ENCODE data around the gene CCT8L2.
"Not testable (repeated sequence)": the region's sequence is repeated elsewhere in the genome, so short reads cannot be mapped to it uniquely, and the experiment has no call there.

The CCT8L2 gene, protein sequence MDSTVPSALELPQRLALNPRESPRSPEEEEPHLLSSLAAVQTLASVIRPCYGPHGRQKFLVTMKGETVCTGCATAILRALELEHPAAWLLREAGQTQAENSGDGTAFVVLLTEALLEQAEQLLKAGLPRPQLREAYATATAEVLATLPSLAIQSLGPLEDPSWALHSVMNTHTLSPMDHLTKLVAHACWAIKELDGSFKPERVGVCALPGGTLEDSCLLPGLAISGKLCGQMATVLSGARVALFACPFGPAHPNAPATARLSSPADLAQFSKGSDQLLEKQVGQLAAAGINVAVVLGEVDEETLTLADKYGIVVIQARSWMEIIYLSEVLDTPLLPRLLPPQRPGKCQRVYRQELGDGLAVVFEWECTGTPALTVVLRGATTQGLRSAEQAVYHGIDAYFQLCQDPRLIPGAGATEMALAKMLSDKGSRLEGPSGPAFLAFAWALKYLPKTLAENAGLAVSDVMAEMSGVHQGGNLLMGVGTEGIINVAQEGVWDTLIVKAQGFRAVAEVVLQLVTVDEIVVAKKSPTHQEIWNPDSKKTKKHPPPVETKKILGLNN
- total RNA-seq, result 0 reads per million in 3 experiments

- not testable (repeated sequence) for DNase-seq
Measured at GRCh38 chr22:16592710-16593109, at the start of gene CCT8L2. TSS of gene CCT8L2 (minus strand) at chr22:16592810. CDS start at chr22:16592550, 260 bp downstream.

DNA sequence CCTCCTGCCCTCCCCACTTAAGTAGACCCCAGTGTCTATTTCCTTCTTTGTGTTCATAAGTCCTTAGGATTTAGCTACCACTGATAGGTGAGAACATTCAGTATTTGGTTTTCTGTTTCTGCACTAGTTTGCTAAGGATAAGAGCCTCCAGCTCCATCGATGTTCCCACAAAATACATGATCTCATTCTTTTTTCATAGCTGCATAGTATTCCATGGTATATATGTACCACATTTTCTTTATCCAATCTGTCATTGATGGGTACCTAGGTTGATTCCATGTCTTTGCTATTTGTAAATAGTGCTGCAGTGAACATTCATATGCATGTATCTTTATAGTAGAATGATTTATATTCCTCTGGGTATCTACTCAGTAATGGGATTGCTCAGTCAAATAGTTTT lies 42.8 kb upstream of the CCT8L2 start:
- DNase-seq, result not testable (repeated sequence)

DNA sequence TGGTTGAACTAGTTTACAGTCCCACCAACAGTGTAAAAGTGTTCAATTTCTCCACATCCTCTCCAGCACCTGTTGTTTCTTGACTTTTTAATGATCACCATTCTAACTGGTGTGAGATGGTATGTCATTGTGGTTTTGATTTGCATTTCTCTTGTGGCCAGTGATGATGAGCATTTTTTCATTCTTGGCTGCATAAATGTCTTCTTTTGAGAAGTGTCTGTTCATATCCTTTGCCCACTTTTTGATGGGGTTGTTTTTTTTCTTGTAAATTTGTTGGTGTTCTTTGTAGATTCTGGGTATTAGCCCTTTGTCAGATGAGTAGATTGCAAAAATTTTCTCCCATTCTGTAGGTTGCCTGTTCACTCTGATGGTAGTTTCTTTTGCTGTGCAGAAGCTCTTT lies 41.5 kb upstream of the CCT8L2 start:
- DNase-seq, result not testable (repeated sequence)

DNA sequence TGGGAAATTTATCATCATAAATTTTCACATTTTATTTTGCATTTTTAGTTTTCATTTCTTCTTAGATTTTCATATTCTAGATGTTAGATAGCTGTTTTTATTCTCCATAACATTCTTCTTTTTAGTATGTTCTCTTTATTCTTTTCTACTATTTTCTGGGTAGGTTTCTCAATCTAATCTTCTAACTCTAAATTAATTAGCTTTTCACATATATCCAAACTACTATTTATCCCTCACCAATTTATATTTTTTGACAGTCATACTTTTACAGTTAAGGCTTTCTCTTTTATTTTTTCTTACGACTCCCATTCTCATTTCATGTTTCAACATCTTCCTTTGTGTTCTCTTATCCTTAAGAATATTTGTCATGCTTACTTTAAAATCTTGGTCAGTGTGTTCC lies 35.9 kb upstream of the CCT8L2 start:
- not testable (repeated sequence) for DNase-seq

- not testable (repeated sequence) for DNase-seq
Measured at GRCh38 chr22:16625018-16625417, 32.4 kb upstream of the CCT8L2 start.

DNA sequence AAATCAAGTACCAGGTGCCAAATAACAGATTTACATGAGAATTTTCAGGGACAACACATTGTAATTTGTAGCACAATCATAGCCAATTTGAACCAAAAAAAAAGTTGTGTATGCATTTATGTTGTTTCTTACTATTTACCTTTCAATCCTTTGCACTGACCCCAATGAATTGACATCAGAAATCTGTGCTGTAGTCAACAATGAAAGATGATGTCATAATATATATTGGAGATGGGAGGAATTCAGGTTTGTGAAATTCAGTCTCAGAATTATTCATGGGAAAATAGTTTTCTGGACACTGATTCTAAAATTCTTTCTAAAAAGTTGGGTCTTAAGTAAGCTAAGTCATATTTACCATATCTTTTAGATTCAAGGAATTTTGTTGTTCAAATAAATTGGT lies 31.0 kb upstream of the CCT8L2 start:
- not testable (repeated sequence) for DNase-seq

DNA sequence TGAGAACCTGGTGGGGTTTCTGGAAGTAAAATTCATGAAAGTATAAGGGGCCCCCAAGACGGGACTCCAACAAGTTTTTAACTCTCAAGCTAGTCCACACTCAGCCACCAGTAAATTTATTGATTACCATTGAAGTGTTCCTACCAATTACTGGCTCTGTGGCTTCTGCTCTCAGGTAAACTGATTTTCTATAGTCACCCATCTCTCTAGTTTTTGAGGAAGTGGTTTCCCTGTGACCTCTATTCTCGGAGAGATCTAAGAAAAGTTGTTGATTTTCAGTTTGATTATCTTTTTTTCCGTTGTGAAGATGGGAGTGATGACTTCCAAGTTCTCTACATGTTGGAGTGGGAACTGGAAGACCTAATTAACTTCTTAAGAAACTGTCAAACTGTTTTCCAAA lies 24.9 kb upstream of the CCT8L2 start:
- DNase-seq, result not testable (repeated sequence)

GRCh38 chr22:16616390-16616938 lies 23.9 kb upstream of the CCT8L2 start:
- DNase-seq, result not testable (repeated sequence)

DNA sequence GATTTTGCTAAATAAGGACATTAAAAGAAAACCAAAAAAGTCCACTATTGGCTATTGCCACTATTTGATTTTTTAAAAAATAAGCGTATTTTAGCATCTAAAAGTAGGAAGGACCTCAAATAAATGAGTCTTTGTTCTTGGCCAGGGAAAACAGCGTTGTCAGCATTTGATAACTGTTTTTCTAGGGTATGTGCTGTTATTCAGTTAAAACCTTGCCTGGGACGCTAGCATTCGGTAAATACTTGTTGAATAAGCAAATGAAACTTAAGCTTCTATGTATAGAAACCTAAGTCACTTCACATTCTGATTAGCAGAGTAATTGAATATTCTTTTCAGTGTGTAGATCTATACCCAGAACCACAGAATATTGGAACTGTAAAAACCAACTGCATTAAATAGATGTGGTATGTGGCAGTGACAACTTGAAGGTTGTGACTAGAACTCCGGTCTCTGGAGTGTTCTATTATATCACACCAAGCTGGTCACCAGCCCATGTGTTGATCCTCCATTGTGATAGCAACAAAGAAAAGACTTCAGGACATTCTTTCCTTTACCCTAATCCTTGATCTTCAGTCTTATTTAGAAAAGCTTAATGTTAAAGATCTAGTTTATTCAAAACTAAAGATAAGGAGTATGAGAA lies 23.1 kb upstream of the CCT8L2 start:
- not testable (repeated sequence) for DNase-seq

DNA sequence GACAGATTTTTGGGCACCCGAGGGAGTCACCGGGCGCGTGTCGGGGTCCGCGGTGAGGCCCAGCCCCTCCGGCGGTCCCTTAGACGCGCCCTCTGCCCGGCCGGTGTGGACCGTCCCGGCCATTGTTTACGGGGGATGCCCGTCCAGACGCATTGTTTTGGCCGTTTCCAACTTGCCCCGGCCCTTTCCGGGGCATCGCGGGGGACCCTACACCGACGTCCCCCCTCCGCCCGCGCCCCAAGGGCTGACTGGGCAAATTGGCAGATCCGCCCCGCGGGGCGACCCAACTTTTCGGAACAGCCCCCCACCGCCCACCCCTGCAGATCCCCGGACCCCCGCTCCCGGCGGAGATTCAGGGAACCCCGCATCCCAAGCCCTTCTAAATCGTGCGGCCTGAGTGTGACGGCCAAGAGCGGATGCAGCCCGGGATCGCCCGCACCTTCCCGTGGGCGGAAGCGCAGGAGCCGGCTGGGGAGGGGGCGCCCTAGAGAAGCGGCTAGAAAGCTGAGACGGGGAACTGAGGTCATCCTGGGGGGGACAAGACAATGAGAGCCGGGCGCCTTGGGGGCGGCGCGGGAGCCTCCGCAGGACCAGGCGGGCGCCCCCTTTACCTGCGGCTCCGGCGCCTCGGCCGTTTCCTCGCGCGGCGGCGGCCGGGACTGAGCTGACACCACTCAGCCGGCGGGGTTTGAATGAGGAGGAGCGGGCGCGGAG lies 17.1 kb upstream of the CCT8L2 start:
- DNase-seq, result no peak

- no peak for DNase-seq
Measured at GRCh38 chr22:16608931-16609330, 16.3 kb upstream of the CCT8L2 start.

- not testable (repeated sequence) for DNase-seq
Measured at GRCh38 chr22:16604257-16604998, 11.8 kb upstream of the CCT8L2 start.

- DNase-seq, result not testable (repeated sequence)
Measured at GRCh38 chr22:16603770-16604242, 11.2 kb upstream of the CCT8L2 start.

DNA sequence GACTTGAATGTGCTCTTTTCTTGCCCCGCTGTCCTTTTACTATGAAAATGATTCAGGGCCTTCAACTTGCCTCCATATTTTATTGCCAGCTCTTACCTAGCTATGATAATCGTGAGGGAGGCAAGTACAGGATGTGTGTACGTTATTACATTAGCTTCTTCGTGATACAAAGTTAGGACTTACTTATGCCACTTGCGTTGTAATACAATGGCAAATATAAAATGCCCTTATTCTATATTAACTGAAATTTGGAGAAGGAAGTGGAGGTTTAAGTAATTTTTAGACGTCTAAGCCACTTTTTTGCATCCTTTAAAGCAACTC lies 10.8 kb upstream of the CCT8L2 start:
- no peak for DNase-seq

DNA sequence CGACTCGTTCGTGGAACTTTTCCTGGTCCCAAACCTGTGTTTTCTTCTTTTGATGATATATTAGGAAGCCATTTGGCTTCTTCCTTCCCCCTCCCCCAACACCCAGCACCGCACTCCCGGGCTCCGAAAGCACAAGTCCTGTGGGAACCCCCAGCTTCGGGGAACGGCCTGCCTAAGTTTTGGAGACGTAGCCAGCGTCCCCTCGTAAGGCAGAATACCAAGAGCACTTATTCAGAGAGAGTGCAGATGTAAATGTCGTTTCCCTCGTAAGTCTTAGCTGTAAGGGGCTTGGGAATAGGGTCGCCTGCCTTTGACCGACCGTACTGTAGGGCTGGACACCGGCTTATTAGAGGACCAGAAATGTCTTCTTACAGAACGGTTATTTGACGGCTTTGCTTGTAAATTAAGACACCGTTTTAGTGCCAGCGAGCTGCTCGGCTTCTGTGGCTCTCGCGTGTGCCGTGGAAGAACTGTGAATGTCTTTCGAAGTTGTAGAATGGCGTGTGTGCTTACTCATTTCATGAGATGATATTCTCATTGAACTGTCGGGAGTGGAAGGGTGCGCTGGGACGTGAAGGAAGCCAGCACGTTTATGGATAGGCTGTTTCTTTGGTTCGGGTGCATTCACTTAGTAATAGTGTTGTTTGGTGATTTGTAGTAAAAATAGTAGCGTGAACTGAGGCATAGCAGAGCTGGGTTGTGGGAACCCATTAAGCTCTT lies 10.3 kb upstream of the CCT8L2 start:
- not testable (repeated sequence) for DNase-seq

DNA sequence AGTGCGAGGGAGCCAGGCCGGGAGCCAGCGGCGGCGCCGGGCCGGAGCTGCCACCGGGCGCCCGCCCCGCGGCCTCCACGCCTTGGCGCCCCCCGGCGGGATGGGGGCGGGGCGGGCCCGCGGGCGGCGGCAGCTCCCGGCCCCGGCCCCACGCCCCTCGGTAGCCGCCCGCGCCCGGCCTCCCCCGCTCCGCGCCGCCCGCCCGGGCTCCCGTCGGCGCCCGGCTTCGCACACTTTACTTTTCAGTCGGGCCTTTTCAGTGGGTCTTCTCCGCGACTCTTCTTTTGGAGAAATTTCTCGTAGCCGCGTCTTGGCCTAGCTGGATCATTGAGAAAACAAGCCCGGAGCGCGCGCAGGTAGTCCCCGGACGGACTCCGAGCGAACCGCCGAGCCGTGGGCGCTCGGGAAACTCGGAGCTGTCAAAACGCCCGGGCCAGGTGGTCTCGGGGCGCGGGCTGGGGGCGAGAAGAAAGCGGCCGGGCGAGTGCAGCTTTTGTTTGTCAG lies 9.7 kb upstream of the CCT8L2 start:
- DNase-seq, result not testable (repeated sequence)

DNA sequence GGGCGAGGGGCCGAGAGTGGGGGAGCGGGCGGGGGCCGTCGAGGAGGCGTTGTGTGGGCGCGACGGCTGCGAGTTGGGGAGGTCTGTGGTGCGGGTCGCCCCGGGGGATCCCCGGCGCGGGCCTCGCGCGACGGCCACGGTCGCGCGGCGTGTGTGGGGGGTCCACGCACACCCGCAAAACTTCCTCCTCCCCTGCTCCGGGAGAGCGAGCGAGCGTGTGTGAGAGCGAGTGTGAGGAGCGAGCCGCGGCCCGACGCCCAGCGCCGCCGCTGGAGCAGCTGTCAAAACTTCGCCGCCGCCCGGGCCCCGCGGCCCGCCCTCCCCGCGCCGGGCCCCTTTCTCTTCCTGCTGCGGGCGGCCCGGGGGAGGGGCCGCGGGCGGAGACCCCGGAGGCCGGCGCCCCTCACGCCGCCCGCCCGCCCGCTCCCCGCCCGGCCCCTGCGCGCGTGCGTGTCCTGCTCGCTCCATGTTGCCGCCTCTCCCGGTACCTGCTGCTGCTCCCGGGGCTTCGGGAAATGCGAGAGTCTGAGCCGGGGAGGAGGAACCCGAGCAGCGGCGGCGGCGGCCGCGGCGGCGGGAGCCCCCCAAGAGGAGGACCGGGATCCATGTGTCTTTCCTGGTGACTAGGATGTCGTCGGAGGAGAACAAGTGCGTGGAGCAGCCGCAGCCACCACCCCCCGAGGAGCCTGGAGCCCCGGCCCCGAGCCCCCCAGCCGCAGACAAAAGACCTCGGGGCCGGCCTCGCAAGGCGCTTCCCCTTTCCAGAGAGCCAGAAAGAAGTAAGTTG lies 9.0 kb upstream of the CCT8L2 start:
- DNase-seq, result no peak

- not testable (repeated sequence) for DNase-seq
Measured at GRCh38 chr22:16600644-16601436, 8.2 kb upstream of the CCT8L2 start.

GRCh38 chr22:16599648-16600047 lies 7.0 kb upstream of the CCT8L2 start:
- not testable (repeated sequence) for DNase-seq
